Adrenal gland (tissue), 12 donors: Measurements from ENCODE around the gene PCGF3. TPM values are rescaled to one million over a fixed set of nuclear protein-coding genes. Genes with fewer than 3 reads are reported as not detected.

ENCODE experiments used
- DNase-seq, 7 donors: peaks; one replicate each; pipeline ENCODE4 v3.0.0-alpha.2; 2019 to 2020
- H3K27ac ChIP-seq, 5 donors: fragments of 200-600 bp; sonication (generic) in 4 of 5; 1 replicate in 3 of 5; 2 replicates in 2 of 5; pipeline versions ENCODE4 v1.5.1 to v1.8.0; 2016 to 2020; ENCODE audit warnings: mild to moderate bottlenecking in 1 of 5
- H3K27me3 ChIP-seq: fragments of 200-600 bp; 2 replicates; pipeline ENCODE4 v1.8.0; 2021
- H3K36me3 ChIP-seq, 2 donors: fragments of 200-600 bp; replicated peaks in 1 of 2; 1 replicate in 1 of 2; 2 replicates in 1 of 2; pipeline versions ENCODE4 v1.5.1 to v1.8.0; 2018 to 2022
- H3K4me1 ChIP-seq, 2 donors: fragments of 200-600 bp; replicated peaks in 1 of 2; 1 replicate in 1 of 2; 2 replicates in 1 of 2; pipeline versions ENCODE4 v1.5.1 to v1.8.0; 2018 to 2021
- H3K4me3 ChIP-seq, 4 donors: fragments of 200-600 bp; sonication (generic) in 3 of 4; one replicate each; pipeline ENCODE4 v1.5.1; 2016 to 2018
- H3K9me3 ChIP-seq, 3 donors: fragments of 200-600 bp; sonication (generic) in 1 of 3; replicated peaks in 1 of 3; 1 replicate in 2 of 3; 2 replicates in 1 of 3; pipeline versions ENCODE4 v1.5.1 to v1.8.0; 2016 to 2021
- POLR2A ChIP-seq, 2 donors: fragments of 450-650 bp; IDR thresholded peaks; one replicate each; pipeline ENCODE4 v1.6.1; 2017; ENCODE audit warnings: antibody characterized with exemption in 2 of 2, mild to moderate bottlenecking in 2 of 2, moderate library complexity in 1 of 2
- WGBS, 4 donors: extraction: QIAGEN DNeasy Blood & Tissue Kit in 2 of 4; methylation state at CpG; one replicate each; pipeline versions ENCODE4 v1.1.5 to v1.1.7; 2013 to 2017; 5-methylcytosine and 5-hydroxymethylcytosine counted together
- intact Hi-C, 2 donors: fragments of 100-400 bp; cut with DNase I; formaldehyde crosslinking; loops; one replicate each; pipeline versions ENCODE4 v1.14.1 to v1.15.0; 2022 to 2023
- polyA plus RNA-seq, 3 donors: library from polyadenylated mRNA; stranded (reverse); fragments of 200-250 nt in 2 of 3; fragments of 350-450 nt in 1 of 3; fragmentation: Illumina TruSeq in 1 of 3; extraction: RNeasy Lipid Tissue Mini Kit (QIAGEN cat#74804) in 1 of 3; gene quantifications; one replicate each; pipeline ENCODE4 v1.2.3, GENCODE V29; 2013 to 2014
- total RNA-seq, 9 donors: library from RNA; depleted of rRNA in 4 of 9; stranded (reverse); fragments of >200 nt in 4 of 9; fragments of 120-200 nt in 1 of 9; fragmentation: NEBNext Ultra II Directional in 1 of 9; extraction: Animal tissue kit (Norgen Biotek cat#: 25700) in 1 of 9; gene quantifications; one replicate each; pipeline versions ENCODE4 v1.1.0 to v1.2.4, GENCODE V29; 2013 to 2023
- TF ChIP-seq, protein P1 (sequence below), 6 experiments: fragments of 450-650 bp in 4 of 6; fragments of 200-600 bp in 2 of 6; sonication (generic) in 1 of 6; IDR thresholded peaks; 1 replicate in 5 of 6; 2 replicates in 1 of 6; pipeline versions ENCODE4 v1.5.1 to v1.8.0; 2016 to 2021; ENCODE audit warnings: antibody characterized with exemption in 6 of 6, mild to moderate bottlenecking in 2 of 6, moderate library complexity in 1 of 6
- donor health status: healthy with polysubstance abuse.
- donor health status: Bipolar disorder and iron deficiency.
- donor health status: DM: yes; HTN: yes; CAD: no.
- donor health status: DM: no; HTN: no; CAD: no.
- donor health status: DM: no; HTN: no; CAD: no.
- donor health status: DM: yes; HTN: yes; CAD: no.

Gene PCGF3
- total and polyA plus RNA-seq, 12 donors, result 26.4 to 178 (median 70.7) TPM

GRCh38 chr4:722169-722725, 16.6 kb downstream of the PCGF3 start:
- H3K4me1 ChIP-seq, result peaks cover 54 to 69% of the 10 kb centered on the region in 2 donors
- peak overlapping the region in 3 of 5 donors; percentile 83 to 90 (median 85) for H3K27ac ChIP-seq
- WGBS, 4 donors, result 90 to 93% (median 92%) methylated on average over 41 to 47 of the region's 47 CpGs
- intact Hi-C loops, result no loop called here
- DNase-seq, result peak in 1 of 7 donors; percentile 29
- H3K36me3 ChIP-seq, result no peaks in the 10 kb centered on the region
- no peaks in the 10 kb centered on the region for H3K27me3 ChIP-seq
- TF ChIP-seq, protein P1, sequence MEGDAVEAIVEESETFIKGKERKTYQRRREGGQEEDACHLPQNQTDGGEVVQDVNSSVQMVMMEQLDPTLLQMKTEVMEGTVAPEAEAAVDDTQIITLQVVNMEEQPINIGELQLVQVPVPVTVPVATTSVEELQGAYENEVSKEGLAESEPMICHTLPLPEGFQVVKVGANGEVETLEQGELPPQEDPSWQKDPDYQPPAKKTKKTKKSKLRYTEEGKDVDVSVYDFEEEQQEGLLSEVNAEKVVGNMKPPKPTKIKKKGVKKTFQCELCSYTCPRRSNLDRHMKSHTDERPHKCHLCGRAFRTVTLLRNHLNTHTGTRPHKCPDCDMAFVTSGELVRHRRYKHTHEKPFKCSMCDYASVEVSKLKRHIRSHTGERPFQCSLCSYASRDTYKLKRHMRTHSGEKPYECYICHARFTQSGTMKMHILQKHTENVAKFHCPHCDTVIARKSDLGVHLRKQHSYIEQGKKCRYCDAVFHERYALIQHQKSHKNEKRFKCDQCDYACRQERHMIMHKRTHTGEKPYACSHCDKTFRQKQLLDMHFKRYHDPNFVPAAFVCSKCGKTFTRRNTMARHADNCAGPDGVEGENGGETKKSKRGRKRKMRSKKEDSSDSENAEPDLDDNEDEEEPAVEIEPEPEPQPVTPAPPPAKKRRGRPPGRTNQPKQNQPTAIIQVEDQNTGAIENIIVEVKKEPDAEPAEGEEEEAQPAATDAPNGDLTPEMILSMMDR (IDR thresholded peaks at IDR 0.05), result no peak
- TF ChIP-seq POLR2A (IDR thresholded peaks at IDR 0.05), result no peak
- no peaks in the 10 kb centered on the region for H3K9me3 ChIP-seq
- H3K4me3 ChIP-seq, result no peak overlapping the region

DNA sequence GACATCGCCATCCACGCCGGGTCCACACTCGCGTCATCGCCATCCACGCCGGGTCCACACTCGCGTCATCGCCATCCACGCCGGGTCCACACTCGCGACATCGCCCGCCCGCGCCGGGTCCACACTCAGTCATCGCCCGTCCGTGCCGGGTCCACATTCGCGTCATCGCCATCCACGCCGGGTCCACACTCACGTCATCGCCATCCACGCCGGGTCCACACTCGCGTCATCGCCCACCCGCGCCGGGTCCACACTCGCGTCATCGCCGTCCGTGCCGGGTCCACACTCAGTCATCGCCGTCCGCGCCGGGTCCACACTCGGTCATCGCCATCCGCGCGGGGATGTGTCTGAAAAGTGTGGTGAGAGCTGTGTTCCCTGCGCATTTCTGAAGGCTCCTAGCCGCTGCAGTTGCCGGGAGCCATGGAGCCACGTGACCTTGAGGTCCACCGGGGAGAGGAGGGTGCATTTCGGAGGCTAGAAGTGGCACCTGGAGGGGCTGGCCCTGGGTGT, 17.3 kb downstream of the PCGF3 start:
- Histone ChIP-seq H3K27ac (peak overlapping the region in 4 of 5 donors; percentile 76 to 95 (median 88)), H3K4me3 (no peak overlapping the region), H3K36me3 (no peaks in the 10 kb centered on the region), H3K27me3 (no peaks in the 10 kb centered on the region), H3K9me3 (no peaks in the 10 kb centered on the region), H3K4me1 (peaks cover 60 to 70% of the 10 kb centered on the region in 2 donors)
- intact Hi-C loops, result no loop called here
- WGBS, 4 donors, result 79 to 93% (median 87%) methylated on average over 33 to 61 of the region's 61 CpGs
- TF ChIP-seq POLR2A (IDR thresholded peaks at IDR 0.05), result no peak
- TF ChIP-seq, protein P1 (IDR thresholded peaks at IDR 0.05), result no peak
- peak in 1 of 7 donors; percentile 35 for DNase-seq

- peak; percentile 61 to 82 (median 74) for DNase-seq
- Histone ChIP-seq H3K4me1 (peaks cover 62 to 68% of the 10 kb centered on the region in 2 donors), H3K27ac (peak overlapping the region; percentile 3 to 95 (median 84)), H3K36me3 (no peaks in the 10 kb centered on the region), H3K9me3 (no peaks in the 10 kb centered on the region), H3K27me3 (no peaks in the 10 kb centered on the region), H3K4me3 (no peak overlapping the region)
- intact Hi-C loops, result no loop called here
- peak in 1 of 2 donors; percentile 49 for TF ChIP-seq POLR2A (IDR thresholded peaks at IDR 0.05)
- TF ChIP-seq, protein P1 (IDR thresholded peaks at IDR 0.05), result no peak
- 53 to 72% (median 63%) methylated on average over 26 to 28 of the region's 28 CpGs for WGBS, 4 donors
These were observed 18.3 kb downstream of the PCGF3 start for GRCh38 chr4:723751-724530.
